HG03097 (cell line): ENCODE results near the gene UNC119B.

ENCODE experiments used
- ATAC-seq: cut with Tn5 transposase; IDR thresholded peaks from one replicate; pipeline ENCODE4 v1.9.1; 2021; ENCODE audit not compliant: unreplicated experiment, low FRiP score

Gene UNC119B

DNA sequence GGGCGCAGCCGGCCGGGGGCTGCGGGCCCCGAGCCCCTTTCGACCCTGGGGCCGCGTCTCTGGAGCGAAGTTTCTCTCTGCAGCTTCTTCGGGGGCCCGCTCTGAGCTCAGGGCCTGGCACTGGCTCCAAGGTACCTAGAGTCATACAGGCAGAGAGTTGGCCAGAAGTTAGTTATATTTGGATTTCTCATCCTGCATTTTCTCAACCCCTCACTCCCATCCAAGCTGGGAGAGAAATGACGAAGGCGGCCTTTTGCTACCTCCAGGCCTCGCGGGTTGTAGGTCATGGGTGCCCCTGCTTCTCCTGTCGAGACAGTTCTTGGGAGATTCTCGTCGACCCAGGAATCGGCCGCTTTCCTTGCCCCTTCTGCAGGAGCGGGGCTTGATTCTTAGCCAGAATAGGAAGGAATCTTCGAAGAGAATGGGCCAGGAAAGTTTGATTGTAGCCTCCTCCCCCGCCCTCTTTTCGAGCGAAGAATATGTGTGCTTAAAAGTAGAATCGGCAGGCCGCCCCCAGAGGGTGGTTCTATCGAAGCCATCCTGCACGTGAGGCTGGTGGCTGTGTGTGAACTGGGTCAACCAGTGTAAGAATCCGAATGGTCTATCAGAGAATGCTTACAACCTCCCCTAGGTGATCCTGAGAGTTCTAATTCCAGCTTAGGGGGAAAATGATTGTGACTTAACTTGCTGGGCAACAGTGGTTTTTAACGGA lies 22.5 kb upstream of the UNC119B start:
- no peak for ATAC-seq

DNA sequence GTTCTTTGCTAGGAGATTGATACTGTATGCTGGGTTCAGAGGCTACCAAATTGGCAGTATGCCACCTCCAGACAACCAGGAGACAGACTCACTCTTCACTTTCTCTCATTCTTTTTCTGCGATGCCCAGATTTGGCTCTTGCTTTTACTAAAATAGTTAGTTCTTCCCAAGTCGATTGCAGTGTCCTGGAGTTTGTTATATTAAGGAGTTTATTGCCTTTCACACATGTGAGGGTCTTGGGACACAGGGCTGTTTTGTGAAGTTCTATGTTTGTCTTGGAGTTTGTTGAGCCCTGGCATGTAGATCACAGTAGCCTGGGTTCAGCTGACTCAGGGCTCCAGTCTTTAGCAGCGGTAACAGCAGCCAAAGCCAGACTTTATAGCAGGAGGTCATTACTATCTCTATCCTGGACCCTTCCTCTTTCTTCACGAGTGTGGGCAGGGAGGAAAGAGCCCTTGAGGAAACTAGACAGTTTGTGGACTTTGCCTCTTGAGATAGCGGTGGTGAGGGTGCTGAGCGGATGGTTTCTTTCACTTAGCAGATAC lies 21.7 kb upstream of the UNC119B start:
- ATAC-seq: no peak

DNA sequence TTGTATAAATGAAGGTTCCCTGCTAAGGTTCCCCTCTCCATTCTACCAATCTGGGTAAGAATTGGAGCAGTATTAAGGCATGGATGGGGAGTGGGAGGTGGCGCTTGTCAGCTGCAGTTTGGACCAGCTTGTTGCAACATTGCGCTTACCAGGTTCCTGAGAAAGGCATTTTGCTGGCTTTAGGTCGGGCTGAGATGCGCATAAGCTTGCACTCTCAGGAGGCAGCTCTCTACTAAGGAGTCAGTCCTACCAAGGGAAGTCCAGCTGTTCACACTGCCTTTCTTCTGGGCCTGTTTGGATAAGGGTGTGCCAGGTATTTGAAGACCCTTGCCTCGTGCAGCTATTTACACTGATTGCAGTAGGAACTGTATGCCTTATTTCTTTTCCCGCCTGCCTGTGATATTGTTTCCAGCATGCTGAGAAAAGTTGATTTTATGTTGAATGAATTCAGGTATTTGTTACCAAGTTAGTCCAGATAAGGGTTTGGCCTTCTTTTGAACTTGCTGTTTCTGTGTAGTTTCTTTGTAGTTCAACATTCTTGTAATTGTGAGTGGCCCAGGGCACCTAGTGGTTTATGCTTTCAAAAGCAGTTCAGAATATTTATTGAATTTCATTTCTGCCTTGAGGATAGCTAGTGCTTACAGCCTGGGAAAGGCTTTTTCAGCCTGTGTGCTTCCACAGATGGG lies 20.7 kb upstream of the UNC119B start:
- no peak for ATAC-seq

DNA sequence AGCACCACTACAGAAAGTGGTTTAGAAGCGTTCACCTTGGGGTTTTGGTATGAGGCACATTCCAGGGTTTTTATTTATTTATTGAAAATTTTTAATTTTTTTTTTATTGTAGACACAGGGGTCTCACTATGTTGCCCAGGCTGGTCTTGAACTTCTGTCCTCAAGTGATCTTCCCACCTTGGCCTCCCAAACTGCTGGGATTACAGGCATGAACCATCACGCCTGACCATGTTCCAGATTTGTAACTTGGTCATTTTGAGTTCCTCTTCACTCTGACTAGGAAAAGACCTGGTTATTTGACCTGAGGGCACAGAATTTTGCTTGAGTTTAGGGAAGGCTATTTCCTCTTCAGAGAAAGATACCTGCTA lies 20.2 kb upstream of the UNC119B start:
- no peak for ATAC-seq

DNA sequence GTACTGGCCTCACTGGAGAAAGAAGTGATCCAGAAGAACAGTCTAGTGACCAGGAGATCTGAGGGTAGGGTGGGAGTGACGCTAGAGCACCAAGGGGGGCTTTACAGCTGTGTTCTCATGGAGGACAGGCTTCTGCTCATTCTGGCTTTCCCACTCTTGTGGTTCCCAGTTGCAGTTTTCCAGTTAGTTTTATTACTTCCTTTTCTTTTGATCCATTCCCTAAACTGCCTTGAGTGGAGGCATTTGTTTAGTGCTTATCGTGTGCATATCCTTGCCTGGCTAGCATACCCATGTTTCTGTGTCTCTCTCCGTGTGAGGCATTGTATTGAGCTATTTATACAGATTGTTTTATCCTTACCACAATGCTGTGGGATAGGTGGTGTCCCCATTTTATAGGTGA lies 19.3 kb upstream of the UNC119B start:
- no peak for ATAC-seq

DNA sequence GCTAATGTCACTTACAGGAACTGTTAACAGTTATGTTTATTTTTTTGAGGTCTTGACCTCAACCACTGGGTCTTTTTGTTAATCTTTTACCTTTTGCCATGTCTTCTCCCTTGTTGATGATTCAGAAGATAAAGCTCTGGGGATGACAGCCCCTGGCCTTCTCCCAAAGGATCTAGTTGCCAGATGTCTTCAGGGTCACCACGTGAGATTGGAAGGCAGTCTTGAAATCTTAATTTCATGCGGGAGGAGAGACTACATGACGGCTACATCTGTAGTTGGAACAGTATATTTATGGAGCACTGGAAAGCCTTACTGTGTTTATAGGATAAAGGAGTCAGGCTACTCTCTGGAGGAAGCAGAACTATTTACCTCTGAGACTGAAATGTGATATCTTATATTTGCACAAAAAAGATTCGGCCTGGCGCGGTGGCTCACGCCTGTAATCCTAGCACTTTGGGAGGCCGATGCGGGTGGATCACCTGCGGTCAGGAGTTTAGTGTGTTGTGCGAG lies 17.7 kb upstream of the UNC119B start:
- ATAC-seq: no peak

DNA sequence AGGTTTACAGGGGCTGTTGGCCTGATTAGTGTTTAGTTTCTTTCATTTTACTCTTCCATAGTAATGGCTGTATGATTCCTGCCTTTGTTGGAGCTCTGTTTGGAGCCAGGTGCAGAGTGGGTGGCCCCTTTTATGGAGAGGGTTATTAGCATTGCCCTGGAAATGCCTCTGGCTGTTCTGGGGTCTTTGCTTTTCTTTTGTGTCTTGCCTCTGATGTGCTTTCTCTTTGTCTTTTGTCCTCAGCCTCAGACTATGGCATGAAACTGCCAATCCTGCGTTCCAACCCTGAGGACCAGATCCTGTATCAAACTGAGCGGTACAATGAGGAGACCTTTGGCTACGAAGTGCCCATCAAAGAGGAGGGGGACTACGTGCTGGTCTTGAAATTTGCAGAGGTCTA lies 16.4 kb upstream of the UNC119B start:
- ATAC-seq: no peak

DNA sequence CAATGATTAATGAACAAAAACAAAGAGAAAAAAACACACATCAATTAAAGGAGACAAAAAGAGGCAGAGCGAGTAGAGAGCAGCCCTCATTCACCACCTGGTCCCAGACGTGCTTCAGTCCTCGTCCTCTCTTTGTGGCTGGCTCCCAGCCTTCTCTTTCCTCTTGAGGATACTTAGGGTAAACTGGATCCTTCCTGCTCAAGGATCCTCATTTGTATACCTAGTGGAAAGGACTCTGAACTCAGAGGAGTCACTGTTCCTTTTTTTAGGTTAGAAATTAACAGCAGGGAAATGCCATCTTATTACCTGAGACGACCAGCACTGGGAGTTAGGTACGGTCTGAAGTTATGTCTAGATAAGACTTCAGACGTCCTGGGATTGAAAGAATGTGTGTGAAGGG lies 13.6 kb upstream of the UNC119B start:
- ATAC-seq: no peak

DNA sequence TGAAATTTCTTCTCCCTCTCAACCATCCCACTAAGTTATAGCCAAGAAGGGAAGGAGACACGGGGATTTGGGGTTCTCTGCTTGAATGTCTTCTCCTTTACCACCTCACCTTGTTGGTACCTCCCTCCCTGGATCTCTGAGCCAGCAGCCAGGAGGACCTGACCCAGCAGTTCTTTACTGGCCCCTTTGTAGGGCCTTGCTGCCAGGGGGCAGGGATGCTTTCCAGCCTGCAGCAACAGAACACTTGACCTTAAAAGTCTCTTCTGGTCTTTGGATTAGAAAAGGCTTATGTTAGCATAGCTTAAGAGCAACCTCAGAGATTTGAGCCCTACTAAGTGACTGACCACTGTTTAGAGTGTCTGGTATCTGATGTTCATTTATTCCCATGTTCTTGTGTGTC lies 12.9 kb upstream of the UNC119B start:
- no peak for ATAC-seq

DNA sequence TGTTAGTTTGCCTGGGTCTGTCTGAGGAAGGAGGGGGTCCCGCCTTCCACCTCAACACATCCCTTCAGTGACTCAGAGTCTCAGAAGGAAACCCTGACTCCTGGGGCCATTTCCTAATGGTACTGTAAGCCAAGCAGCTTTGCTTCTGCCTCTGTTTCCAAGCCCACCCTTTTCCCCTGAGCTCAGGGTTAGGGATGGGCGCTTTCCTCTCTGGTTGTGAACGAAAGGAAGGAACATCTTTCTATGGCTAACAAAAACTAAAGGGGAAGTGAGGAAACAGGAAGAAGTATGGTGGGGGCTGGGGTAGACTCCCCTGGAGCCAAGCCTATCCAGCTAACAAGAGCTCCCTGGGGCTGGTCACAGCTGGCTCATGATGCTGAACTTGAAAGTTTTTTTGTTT lies 11.6 kb upstream of the UNC119B start:
- ATAC-seq: no peak

DNA sequence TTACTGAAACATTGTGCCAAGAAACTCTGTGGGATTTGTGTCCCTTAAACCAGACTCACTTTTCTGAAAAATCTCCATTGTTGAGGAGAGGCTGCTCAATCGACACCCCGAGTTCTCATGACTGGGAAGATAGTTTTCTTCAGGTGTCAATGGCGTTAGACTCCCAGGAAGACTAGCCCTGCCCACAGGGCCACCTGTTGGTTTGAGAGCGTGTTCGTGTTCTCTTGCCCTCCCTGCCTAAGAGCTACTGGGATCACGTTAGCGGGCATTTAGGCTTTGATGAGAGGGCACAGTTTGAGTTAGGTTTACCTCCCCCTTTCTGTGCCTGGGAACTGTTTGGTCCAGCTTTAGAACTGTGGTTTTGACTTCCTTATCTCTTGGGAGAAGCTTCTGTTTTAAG lies 10.7 kb upstream of the UNC119B start:
- ATAC-seq: no peak

DNA sequence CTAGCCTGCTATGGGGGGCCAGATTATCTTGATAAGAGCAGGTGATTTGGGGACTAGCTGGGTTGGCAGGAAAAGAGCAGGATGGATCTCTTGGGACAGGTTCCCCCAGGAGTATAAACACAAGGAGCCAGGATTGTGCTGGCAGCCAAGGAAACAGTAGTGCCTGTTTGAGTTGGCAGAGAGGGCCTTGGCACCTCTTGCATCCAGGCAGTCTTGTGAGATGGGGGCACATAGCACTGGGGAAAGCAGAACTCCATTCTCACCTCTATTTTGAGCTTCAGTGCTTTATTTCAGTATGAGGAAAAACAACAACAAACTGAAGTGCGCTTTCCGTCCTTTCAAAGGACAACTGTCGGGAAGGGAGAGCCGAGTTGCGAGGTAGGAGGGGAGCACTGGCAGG lies 9.4 kb upstream of the UNC119B start:
- no peak for ATAC-seq

DNA sequence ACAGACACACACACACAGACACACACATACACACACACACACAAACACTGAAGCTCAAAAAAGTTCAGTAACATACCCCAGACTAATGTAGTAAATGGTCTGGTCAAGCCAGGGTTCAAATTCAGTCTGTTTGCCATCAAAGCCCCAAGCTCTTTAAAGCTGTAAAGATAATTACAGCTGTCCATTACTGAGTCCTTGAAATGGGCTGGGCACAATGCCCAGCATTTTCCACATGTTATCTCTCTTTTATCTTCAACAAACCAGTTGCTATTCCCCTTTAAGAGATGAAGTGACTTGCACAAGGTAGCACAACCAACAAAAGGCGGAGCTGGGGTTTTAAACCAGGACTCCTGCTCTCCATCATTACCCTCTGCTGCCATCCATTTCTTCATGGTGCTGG lies 7.6 kb upstream of the UNC119B start:
- ATAC-seq: no peak

DNA sequence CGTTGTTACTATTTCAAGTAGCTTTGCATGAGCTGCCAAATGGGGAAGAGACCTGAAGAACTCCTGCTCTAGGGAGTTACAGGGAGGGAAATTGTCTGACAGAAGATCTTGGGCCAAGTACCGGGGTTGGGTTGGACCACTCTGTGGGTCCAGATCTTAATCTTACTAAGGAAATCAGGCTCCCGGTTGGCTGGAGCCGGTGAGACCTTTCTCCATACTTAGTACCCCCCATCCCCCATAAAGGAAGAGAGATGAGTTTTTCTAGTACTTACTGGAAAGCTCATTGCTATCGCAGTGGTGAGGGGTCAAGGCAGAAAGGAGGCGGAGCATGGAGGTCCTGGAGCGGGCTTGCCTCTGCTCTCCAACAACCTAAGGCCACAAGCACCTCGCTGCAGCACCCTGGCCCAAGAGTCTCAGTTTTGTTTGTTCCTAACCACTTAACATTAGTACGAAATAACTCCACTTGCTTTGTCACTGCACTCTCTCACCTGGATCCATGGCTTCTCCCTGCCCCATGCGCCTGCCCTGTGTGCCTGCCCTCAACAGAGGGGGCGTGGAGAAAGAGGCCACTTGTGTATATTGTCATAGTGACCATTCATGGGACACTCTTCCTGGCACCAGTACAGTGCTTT lies 6.8 kb upstream of the UNC119B start:
- ATAC-seq: no peak

DNA sequence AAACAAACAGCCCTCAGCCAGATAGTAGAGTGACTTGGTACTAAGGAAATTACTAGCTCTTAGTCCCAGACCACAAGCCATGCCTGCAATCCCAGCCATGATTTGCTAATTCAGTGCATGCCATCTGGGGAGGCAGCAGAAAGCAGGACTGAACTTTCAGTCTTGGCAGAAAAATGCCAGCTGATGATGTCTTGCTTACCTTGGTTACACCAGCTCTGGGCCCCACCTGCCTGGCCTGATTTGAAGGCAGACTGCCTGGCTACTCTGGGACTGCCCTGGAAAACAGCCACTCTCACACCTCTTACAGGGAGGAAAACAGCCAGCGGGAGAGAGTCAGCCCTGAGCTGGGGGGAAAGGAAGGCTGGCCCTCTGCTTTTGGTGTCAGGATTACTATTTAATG lies 4.6 kb upstream of the UNC119B start:
- ATAC-seq: no peak

DNA sequence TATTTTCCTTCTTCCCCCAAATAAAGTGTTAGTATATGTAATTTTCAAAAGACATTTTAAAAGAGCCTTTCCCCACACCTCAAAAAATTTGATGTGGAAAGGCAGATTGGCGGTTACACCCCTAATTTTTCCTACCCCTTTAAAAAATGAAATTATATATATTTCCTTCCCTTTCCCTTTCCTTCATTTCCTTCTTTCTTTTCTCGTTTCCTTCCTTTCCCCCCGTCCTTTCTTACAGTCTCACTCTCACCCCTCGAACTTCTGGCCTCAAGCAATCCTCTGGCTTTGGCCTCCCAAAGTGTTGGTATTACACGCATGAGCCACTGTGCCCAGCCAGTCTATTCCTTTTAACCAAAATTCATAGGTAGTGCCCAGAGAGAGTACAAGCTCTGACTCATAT lies 4.2 kb upstream of the UNC119B start:
- no peak for ATAC-seq

DNA sequence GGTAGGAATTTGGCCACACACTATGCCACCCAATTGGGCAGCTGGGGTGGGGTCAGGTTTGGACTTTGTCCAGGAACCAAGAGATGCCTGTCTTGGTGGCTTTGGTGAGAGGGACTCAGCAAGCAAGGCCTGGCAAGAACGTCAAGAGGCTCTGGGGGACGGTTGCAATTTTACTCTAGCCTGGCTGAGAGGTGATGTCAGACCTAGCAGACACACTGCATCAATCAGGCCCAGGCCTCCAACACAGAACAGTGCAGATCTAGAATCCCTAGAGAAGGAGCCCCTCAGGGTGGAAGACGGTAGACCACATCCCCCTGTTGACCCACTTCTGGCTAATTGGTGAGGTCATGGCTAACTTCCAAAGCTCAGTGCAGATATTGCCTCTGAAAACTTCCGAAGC lies 1.6 kb upstream of the UNC119B start:
- ATAC-seq: no peak

DNA sequence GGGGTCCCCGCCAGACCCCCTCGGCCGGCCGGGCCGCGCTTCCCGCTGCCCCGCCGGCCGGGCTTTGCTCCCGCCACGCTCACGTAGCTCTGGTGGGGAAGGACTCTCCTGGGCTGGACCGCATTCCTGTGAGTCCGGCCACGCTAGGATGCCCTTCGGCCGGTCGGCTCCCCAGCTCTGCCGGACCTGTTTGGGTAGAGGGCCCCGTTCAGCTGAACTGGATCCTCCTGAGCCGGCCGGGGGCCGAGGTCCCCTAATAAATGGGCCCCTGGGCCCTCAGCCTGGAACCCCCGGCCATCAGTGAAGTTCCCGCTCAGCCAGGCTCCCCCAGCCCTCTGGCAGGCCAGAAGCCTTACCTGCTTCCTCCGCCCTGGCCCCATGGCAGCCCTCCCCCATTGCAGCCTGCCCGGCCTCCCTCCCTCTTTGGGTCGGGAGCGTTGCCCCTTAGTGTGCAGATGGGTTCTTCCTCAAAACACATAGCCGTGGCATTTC lies 593 bp downstream of the UNC119B start:
- ATAC-seq: no peak

DNA sequence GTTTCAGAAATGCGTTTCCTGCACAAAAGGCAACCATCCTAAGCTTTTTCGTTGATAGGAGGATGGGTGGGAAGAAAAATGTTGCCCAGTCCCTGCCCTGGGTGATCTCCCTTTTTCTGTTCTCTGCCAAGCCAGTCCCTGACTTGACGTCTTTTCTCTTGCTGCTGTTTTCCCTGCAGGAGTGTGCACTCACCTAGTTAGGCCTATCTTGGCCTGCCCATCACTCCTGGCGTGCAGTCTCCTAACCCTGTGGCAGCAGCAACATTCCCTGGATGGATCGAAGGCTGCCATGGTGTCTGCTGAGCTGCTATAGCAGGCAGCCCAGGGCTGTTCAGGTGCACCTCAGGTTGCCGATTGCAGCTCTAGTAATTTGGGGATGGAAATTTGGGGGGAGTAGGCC lies 1.2 kb downstream of the UNC119B start:
- no peak for ATAC-seq

DNA sequence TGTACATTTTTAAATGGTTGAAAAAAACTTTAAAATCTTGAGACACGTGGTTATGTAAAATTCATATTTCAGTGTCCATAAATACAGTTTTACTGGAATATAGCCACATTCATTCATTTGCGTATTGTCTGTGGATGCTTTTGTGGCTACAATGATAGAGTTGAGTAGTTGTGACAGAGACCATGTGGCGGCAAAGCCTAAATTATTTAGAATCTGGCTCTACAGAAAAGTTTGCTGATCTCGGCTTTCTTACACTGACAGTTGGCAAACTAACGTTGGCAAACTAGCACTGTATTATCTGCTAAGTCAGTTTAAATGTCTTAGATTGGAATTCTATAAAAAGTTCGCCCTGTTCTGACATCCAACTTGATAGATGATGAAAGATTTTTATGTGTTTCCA lies 2.4 kb downstream of the UNC119B start:
- ATAC-seq: no peak

DNA sequence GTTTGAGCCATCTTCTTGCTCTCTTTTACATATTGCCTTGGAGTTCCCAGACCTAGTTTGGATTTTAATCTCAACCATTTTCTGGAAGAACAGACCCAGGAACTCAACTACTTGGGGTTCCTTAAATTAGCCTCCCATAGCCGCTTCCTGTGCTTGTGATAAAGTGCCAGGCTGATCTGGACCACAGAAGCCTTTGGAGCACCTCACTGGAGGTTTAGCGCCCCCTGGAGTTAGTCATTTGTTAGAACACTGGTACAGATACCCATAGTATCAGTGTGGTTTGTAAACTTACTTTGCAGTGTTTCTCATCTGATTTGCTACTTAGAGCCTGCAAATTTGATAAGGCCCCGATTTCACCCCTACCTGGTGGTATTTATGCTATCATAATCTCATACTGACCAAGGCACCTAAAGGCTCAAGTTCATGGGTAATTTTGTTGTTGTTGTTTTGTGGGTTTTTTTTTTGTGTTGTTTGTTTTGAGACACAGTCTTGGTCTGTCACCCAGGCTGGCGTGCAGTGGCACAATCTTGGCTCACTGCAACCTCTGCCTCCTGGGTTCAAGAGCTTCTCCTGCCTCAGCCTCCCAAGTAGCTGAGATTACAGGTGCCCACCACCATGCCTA lies 3.7 kb downstream of the UNC119B start:
- ATAC-seq: no peak
